Embryonic facial prominence (tissue), 1 donor: Measurements from ENCODE around the gene STUM.

ENCODE experiments used
- DNase-seq: peaks from one replicate; pipeline ENCODE4 v3.0.0-alpha.2; 2016; ENCODE audit errors: extremely low spot score

Gene STUM

DNA sequence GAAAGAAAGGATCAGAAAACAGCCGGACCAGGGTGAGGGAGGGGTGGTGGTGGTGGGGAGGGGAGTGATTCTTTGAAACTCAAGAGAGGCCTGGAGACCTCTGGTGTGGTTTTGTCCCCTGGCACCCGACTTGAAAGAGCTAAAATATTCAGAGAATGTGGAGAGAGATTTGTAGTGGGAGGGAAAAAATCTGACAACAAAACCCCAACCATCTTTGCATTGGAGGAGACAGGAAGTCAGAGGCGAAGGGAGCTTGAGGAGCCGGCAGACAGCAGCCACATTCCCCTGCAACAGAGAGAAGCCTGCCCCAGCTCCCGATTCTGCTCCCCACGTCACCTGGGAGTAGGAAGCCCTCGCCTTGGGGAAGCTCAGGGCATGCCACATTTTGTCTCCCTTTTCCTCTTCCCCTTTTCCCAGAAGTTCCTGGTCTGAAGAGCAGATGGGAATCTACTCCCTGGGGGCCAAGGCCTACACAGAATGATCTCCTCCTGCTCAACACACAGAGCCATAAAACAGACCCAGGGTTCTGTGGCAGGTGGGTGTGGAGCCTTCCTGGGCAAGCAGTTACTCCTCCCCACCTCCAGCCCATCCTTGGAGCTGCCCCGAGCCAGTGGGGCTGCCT, 105.6 kb downstream of the STUM start:
- peak; percentile 25 for DNase-seq

DNA sequence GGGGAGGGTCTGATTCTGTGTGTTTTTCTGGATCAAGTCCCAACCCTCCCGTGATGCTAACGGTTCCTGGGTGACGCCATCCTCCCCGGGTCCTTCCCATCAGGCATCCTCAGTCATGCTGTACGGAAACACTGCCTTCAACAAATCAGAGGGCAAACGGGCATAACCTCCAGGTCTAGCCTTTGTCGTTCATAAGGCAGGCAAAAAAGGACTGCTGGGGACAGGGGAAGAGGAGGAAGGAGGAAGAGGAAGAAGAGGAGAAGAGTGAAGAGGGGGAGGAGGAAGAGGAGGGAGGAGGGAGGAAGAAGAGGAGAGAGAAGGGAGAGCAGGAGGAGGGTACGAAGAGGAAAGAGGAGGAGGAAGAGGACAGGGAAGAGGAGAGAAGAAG, 106.1 kb downstream of the STUM start:
- DNase-seq: no peak

DNA sequence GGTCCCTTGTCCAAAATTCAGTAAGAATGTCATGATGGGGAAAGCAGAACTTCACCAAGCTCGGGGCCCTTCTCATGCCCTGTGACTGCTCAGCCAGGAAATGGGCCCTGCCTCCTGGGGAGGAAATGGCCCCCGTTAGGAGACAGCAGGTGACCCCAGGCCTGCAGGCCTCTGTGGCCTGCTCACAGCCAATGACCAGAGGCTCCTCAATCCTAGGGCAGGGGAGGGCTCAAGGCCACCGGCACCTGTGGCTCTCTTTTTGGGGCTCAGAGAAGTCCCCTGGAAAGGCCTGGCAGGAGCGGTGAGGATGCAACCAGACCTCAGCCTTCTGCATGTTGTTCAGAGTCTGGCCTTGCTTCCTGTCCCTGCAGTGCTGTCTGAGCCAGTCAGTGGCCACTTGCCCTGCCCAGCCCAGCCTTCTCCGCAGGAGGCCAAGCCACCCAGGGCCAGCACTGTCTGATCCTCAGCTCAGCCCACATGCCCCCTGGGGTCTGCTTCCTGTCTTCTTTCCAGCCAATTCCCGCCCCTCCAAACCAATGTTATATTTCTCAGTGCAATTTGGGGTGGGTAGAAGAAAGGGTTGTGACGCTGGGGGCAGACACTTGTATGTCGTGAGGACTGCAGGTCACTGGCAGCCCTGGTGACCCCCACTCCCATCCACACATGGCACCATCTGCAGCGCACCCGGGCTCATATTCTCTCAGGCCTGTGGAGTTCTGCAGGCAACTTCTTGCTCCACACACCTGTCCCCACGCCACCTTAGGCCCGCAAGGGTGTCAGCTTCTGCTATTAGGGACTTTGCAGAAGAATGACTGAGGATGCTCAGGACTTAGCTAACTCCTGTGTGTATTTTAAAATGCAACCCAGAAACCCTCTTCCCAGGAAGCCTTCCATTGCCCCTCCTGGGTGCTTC, 106.9 kb downstream of the STUM start:
- DNase-seq: no peak

DNA sequence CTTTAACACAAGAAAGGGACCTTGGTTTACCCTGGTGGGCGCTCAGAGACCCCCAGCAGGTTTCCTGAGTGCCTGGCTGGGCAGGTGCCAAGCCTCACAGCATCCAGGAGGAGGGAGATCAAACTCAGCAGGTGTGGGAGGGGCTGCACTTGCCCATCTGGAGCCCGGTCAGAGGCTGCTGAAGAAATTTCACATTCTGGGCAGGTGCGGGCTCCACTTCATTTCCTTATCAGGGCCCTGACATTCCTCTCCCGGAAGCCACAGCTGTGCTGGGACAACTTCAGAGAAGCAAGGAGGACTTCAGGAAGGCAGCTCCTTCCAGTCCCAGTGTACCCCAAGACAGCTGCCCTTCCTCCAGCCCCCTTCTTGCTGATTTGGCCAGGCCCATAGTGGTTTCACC, 107.6 kb downstream of the STUM start:
- no peak for DNase-seq

DNA sequence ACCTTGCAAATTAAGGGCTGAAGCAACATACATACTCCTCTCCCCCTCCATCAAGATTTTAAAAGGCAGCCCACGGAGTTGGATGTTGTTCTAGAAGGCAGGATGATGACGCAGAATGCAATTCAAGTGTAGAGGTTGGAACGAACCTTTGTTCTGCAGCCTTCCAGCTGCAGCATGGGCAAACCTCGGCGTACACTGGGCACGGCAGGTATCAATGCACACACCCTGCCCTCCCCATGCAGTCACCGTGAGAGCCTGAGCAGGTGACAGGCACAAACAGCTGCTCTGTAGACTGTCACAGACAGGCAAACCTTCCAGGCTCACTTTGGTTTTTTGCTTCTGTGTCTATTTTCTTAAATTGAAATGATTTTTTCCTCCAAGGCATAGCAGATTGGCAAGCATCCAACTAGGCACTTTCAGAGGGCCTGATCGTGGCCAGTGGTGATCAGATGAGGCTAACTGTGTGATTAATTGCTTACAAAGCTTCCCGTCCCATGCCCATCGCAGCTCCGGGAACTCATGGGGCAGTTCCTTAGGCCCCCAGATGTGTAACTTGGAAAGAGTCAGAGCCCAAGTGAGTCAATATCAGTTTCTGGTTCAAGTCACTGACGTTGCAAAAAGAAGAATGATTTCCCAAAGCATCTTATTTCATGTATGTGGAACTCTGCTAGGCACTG, 108.2 kb downstream of the STUM start:
- DNase-seq: no peak

DNA sequence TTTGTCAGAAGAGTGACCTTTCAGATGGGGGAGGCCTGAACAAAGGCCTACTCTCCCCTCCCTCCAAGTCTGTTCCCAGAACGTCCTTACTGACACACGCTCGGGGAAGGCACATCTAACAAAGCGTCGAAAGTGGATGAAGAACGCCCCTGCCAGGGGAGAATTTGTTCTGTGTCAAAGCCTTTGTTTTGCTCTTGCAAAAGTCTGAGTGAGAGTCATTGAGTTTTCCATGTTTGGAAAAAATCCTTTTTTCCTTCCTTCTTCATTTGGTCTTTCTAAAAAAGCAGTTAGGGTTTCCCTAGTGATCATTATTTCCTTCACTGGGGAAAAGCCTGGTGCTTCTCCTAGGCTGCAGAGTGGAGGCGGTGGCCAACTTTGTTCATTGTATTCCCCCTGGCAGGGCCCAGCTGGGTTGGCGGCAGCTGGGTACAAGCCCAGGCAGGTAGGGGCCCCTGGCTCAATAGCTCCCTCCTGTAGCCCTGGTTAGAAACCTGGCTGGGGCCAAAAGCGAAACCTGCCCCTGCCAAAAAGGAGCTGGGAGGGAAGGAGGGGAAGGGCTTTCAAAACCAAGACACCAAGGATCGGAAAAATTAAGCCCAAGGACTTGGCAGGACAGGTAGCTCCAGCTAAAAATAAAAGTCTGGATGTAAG, 109.5 kb downstream of the STUM start:
- no peak for DNase-seq

DNA sequence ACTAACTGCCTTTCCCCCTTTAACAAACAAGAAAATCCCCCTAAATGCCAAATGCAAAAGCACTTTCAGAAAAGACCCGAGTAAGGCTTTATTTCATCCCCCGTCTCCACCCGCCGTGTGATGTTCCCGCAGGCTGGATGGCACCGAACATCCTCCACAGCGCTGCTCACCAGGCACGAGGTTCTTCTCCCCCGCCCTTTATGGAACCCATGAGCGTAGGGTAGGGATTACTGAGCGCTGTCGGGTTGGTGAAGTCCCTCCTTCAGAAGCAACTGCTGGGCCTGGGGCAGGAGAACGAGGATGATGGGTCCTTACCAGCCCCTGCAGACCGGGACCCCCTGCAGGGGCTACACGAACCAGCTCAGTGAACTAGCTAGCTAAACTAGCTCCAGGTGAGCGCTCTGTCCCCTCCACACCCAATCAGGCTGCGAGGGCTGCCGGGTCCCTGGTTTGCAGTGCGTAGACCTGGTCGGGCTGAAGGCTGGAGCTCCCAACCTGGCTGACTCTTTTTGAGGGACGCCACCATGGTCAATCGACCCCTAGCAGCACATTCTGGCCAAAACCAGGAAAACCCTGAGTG, 110.1 kb downstream of the STUM start:
- no peak for DNase-seq
